OCI-LY7 (cell line): ENCODE data around the gene UNC79.

Source experiments
- CTCF ChIP-seq: fragments of 200-600 bp; sonication (generic); conservative IDR thresholded peaks from 2 replicates; pipeline ENCODE4 v1.5.1; 2014; ENCODE audit warnings: mild to moderate bottlenecking, antibody characterized with exemption, low read length, moderate library complexity, mixed read lengths
- EZH2phosphoT487 ChIP-seq: fragments of 200-600 bp; sonication (generic); IDR thresholded peaks from 2 replicates; pipeline ENCODE4 v1.6.1; 2018; ENCODE audit warnings: low read depth, borderline replicate concordance, mild to moderate bottlenecking, mixed run types, antibody characterized with exemption, low read length, moderate library complexity, mixed read lengths

DNA sequence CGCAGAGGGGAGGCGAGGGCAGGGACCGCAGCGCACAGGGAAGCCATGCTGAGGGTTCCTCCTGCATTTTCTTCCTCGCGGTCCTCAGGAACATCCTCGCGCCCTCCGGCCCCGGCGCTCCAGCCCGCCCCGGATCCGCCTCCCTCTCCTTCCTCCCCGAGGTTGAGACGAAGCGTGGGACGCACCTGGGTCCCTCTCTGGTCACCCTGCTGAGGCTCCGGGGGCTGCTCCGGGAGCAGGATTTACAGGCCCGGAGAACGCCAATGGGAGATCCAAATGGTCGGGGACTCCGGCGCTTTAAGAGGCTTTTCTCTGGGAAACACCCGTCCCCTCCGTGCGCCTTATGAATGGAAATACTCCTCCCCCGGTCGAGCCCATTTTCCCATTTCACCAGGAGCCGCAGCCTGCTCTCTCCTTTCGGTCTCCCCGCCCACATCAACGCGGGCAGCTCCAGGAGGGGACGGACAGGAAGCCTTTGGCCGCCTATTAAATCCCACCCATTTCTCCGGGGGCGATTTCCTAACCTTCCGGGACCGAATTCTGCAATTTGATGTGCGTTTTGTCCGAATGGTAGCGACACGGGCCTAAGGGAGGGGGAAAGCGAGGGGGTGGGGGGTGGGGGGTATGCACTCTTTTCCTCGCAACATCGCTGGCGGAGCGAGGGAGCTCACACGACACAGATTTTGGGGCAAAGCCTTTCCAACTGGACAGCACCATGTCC lies at the start of gene UNC79:
- TF ChIP-seq EZH2phosphoT487 (no peak), CTCF (no peak)
